HL-60 (cell line): ENCODE data around the gene PACS1.

Experiments
- DNase-seq, 2 experiments: peaks; one replicate each; pipeline ENCODE4 v3.0.0-alpha.2; 2010 to 2020; ENCODE audit warnings: low read depth in 1 of 2, low spot score in 1 of 2
- H3K27ac ChIP-seq: fragments of 250-450 bp; sonication (Bioruptor Pico); replicated peaks from 2 replicates; pipeline ENCODE4 v1.5.1; 2020; ENCODE audit warnings: mild to moderate bottlenecking, moderate library complexity
- H3K27me3 ChIP-seq: fragments of 250-450 bp; sonication (Bioruptor Pico); 2 replicates; pipeline ENCODE4 v1.5.1; 2021; ENCODE audit warnings: mild to moderate bottlenecking, moderate library complexity; ENCODE audit not compliant: insufficient read depth, poor library complexity, severe bottlenecking
- H3K4me3 ChIP-seq: replicated peaks from 2 replicates; pipeline ENCODE4 v1.5.1; 2011; ENCODE audit warnings: mild to moderate bottlenecking, control low read depth, low read length; ENCODE audit not compliant: insufficient read depth
- GABPA ChIP-seq: IDR thresholded peaks from 2 replicates; pipeline ENCODE4 v1.6.1; 2012; ENCODE audit warnings: low read depth
- POLR2AphosphoS5 ChIP-seq: IDR thresholded peaks from 2 replicates; pipeline ENCODE4 v1.6.1; 2012; ENCODE audit warnings: low read depth
- SPI1 ChIP-seq: IDR thresholded peaks from 2 replicates; pipeline ENCODE4 v1.6.1; 2012; ENCODE audit warnings: low read depth, mild to moderate bottlenecking, borderline replicate concordance
- TF ChIP-seq, protein P1 (sequence below): IDR thresholded peaks from one replicate; pipeline ENCODE4 v1.5.1; 2011; ENCODE audit warnings: low read length, control low read depth, inconsistent platforms; ENCODE audit not compliant: insufficient read depth
- TF ChIP-seq, protein P2 (sequence below): IDR thresholded peaks from 2 replicates; pipeline ENCODE4 v1.6.1; 2012; ENCODE audit warnings: low read depth; ENCODE audit not compliant: insufficient replicate concordance

PACS1 gene

GRCh38 chr11:66218846-66219620, 149.0 kb downstream of the PACS1 start:
- DNase-seq, result no peak
- Histone ChIP-seq H3K4me3 (no peak overlapping the region), H3K27ac (no peak overlapping the region), H3K27me3 (no peaks in the 10 kb centered on the region)
- TF ChIP-seq, protein P1, sequence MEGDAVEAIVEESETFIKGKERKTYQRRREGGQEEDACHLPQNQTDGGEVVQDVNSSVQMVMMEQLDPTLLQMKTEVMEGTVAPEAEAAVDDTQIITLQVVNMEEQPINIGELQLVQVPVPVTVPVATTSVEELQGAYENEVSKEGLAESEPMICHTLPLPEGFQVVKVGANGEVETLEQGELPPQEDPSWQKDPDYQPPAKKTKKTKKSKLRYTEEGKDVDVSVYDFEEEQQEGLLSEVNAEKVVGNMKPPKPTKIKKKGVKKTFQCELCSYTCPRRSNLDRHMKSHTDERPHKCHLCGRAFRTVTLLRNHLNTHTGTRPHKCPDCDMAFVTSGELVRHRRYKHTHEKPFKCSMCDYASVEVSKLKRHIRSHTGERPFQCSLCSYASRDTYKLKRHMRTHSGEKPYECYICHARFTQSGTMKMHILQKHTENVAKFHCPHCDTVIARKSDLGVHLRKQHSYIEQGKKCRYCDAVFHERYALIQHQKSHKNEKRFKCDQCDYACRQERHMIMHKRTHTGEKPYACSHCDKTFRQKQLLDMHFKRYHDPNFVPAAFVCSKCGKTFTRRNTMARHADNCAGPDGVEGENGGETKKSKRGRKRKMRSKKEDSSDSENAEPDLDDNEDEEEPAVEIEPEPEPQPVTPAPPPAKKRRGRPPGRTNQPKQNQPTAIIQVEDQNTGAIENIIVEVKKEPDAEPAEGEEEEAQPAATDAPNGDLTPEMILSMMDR, result no peak
- TF ChIP-seq POLR2AphosphoS5 (no peak), SPI1 (no peak), GABPA (no peak)
- TF ChIP-seq, protein P2, sequence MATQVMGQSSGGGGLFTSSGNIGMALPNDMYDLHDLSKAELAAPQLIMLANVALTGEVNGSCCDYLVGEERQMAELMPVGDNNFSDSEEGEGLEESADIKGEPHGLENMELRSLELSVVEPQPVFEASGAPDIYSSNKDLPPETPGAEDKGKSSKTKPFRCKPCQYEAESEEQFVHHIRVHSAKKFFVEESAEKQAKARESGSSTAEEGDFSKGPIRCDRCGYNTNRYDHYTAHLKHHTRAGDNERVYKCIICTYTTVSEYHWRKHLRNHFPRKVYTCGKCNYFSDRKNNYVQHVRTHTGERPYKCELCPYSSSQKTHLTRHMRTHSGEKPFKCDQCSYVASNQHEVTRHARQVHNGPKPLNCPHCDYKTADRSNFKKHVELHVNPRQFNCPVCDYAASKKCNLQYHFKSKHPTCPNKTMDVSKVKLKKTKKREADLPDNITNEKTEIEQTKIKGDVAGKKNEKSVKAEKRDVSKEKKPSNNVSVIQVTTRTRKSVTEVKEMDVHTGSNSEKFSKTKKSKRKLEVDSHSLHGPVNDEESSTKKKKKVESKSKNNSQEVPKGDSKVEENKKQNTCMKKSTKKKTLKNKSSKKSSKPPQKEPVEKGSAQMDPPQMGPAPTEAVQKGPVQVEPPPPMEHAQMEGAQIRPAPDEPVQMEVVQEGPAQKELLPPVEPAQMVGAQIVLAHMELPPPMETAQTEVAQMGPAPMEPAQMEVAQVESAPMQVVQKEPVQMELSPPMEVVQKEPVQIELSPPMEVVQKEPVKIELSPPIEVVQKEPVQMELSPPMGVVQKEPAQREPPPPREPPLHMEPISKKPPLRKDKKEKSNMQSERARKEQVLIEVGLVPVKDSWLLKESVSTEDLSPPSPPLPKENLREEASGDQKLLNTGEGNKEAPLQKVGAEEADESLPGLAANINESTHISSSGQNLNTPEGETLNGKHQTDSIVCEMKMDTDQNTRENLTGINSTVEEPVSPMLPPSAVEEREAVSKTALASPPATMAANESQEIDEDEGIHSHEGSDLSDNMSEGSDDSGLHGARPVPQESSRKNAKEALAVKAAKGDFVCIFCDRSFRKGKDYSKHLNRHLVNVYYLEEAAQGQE, result no peak

DNA sequence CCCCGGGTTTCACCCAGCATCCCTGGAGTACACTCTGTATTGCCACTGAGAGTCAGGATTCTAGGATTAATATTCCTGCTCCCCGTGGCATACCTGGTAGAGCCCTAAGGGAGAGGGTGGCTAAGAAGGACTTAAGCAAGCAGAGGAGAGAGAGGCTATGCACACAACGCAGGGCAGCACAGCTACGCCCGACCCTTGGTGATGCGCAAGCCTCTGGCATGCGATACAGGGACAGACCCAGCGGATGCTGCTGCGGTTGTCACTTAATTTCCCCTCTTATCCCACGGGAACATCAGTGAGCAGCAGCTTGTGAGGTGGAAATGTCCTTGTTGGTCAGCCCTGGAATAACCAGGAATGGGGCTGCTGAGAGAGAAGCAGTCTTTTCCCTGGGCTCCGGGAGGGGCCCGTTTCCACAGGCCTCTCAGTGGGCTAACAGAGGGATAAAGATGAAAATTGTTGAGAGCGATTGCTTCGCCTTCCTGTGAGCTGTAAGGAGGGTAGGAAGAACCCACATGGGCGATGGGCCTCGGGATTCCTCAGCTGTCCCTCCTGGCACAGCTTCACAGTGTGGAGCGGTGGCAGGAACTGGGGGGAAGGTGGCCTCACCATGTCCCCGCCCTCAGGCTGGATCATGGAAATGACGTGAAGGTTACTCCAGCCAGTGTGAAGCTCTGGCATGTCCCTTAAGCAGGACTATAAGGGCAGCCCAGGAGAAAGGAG, 149.9 kb downstream of the PACS1 start:
- H3K27ac ChIP-seq, result no peak overlapping the region
- no peaks in the 10 kb centered on the region for H3K27me3 ChIP-seq
- no peak for DNase-seq
- TF ChIP-seq SPI1, result no peak
- no peak for TF ChIP-seq GABPA
- TF ChIP-seq, protein P2, result no peak
- TF ChIP-seq, protein P1, result no peak
- no peak for TF ChIP-seq POLR2AphosphoS5
- no peak overlapping the region for H3K4me3 ChIP-seq

DNA sequence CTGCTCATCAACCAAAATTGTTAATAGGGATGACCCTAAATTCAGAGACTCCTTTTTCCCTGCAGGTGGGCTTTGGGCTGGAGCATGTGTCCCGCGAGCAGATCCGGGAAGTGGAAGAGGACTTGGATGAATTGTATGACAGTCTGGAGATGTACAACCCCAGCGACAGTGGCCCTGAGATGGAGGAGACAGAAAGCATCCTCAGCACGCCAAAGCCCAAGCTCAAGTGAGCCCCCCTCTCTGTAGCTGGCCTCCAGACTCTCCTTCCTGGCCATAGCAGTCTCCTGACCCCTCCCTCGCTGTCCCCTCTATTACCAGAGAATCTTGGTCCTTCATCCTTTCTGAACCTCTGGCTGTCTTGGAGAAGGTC, 150.5 kb downstream of the PACS1 start:
- Histone ChIP-seq H3K4me3 (no peak overlapping the region), H3K27me3 (no peaks in the 10 kb centered on the region), H3K27ac (no peak overlapping the region)
- no peak for DNase-seq
- TF ChIP-seq, protein P2, result no peak
- TF ChIP-seq POLR2AphosphoS5, result no peak
- TF ChIP-seq SPI1, result no peak
- TF ChIP-seq GABPA, result no peak
- TF ChIP-seq, protein P1, result no peak
